A673 (cell line): ENCODE measurements around the gene OBSCN. TPM values are rescaled to one million over a fixed set of nuclear protein-coding genes. Genes with fewer than 3 reads are reported as not detected.

Experiments used
- BruUV-seq: library from RNA; stranded (reverse); fragments of 400-500 nt; replicated peaks from 2 replicates; lab custom pipeline; 2021; lab: Mats Ljungman, UMichigan
- CTCF ChIA-PET: fragments of 300-600 bp; sonication (Branson Sonifier 250); formaldehyde crosslinking; loops from one replicate; lab custom pipeline; 2022; ENCODE audit warnings: antibody characterized with exemption; lab: Charles Lee
- POLR2A ChIA-PET: fragments of 300-600 bp; sonication (Branson Sonifier 250); formaldehyde crosslinking; loops from one replicate; lab custom pipeline; 2022; ENCODE audit warnings: antibody characterized with exemption; ENCODE audit not compliant: low non-redundant PET; lab: Charles Lee
- DNase-seq: peaks from one replicate; pipeline ENCODE4 v3.0.0-alpha.2; 2015; ENCODE audit warnings: low spot score
- H3K27ac ChIP-seq: fragments of 200-600 bp; sonication (generic); 2 replicates; pipeline ENCODE4 v1.5.1; 2016; ENCODE audit warnings: mixed run types, low read depth, mild to moderate bottlenecking, mixed read lengths, antibody characterized with exemption, low read length; ENCODE audit not compliant: poor library complexity, severe bottlenecking
- H3K27me3 ChIP-seq: fragments of 200-600 bp; sonication (generic); replicated peaks from 2 replicates; pipeline ENCODE4 v1.6.1; 2017; ENCODE audit warnings: mixed run types, low read depth, mild to moderate bottlenecking, mixed read lengths, antibody characterized with exemption, low read length; ENCODE audit not compliant: insufficient read depth, poor library complexity
- H3K36me3 ChIP-seq: fragments of 200-600 bp; sonication (generic); 2 replicates; pipeline ENCODE4 v1.6.1; 2016; ENCODE audit warnings: mixed run types, mild to moderate bottlenecking, mixed read lengths, antibody characterized with exemption, low read length; ENCODE audit not compliant: insufficient read depth, poor library complexity, severe bottlenecking
- H3K4me1 ChIP-seq: fragments of 200-600 bp; sonication (generic); 2 replicates; pipeline ENCODE4 v1.6.1; 2017; ENCODE audit warnings: mixed run types, mild to moderate bottlenecking, mixed read lengths, antibody characterized with exemption, low read length; ENCODE audit not compliant: insufficient read depth, poor library complexity, severe bottlenecking
- H3K4me3 ChIP-seq: fragments of 200-600 bp; sonication (generic); 2 replicates; pipeline ENCODE4 v1.5.1; 2016; ENCODE audit warnings: low read depth, mixed run types, mild to moderate bottlenecking, mixed read lengths, low read length; ENCODE audit not compliant: poor library complexity, severe bottlenecking
- H3K9me3 ChIP-seq: fragments of 200-600 bp; sonication (generic); 2 replicates; pipeline ENCODE4 v1.6.1; 2016; ENCODE audit warnings: mixed run types, low read depth, mild to moderate bottlenecking, mixed read lengths, antibody characterized with exemption, low read length; ENCODE audit not compliant: poor library complexity, severe bottlenecking
- EZH2 ChIP-seq: fragments of 200-600 bp; sonication (generic); IDR thresholded peaks from 2 replicates; pipeline ENCODE4 v1.6.1; 2017; ENCODE audit warnings: borderline replicate concordance, low read depth, mild to moderate bottlenecking, mixed read lengths, antibody characterized with exemption, low read length; ENCODE audit not compliant: poor library complexity, severe bottlenecking
- intact Hi-C: fragments of 100-400 bp; cut with micrococcal nuclease; formaldehyde crosslinking; loops from one replicate; pipeline ENCODE4 v1.10.0; 2022; ENCODE audit not compliant: unreplicated experiment
- total RNA-seq: library from RNA; stranded (reverse); gene quantifications from 2 replicates; pipeline ENCODE4 v1.2.3, GENCODE V29; 2021
- TF ChIP-seq, protein P1 (sequence below): fragments of 300-800, 200-600 bp; sonication (generic); conservative IDR thresholded peaks from 2 replicates; pipeline ENCODE4 v1.5.1; 2017; ENCODE audit warnings: low read depth, mild to moderate bottlenecking, antibody characterized with exemption, low read length, moderate library complexity, mixed read lengths

OBSCN gene
- total RNA-seq, 1 experiment from 2014 or later, result 37.7 TPM

DNA sequence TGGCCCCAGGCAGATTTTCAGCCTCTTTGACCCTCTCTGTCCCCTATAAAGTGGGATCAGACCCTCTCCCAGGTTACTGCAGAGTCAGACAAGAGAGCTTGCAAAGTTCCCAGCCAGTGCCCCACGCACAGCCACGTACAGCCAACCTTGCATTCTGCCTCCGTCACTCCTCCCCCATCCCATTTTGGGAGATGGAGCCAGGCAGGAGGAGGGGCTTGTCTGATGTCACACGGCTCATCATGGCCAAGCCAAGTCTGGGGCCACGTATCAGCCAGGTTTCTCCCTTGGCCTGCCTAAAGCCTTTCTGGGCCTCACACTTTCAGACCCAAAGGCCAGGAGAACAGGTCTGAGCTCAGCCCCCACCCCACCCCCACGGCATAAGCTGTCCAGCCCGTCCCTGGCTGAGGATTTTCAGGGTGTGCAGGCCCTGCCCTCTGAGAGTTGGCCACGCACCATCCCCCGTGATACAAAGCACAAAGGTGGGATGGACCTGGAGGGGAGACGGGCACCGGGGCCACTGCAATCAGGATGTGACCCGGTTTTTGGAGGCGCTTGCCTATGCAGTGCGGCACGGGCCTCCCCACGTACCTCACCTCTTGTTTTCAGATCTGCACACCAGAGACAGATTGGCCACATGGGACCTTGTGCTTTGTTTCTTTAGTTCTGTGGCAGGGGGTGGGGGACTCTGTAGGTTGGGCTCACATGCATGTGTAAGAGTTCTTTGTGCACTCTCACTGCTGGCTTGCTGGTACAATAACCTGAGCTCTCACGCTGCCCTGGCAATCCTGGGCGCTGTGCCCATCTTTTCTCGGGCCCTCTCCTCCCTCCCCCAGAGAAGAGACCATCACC is 151.1 kb downstream of the OBSCN start:
- no peak for DNase-seq
- H3K27me3 ChIP-seq, result no peaks in the 10 kb centered on the region
- H3K9me3 ChIP-seq, result no peaks in the 10 kb centered on the region
- no peak overlapping the region for H3K27ac ChIP-seq
- no peak overlapping the region for H3K4me3 ChIP-seq
- no peaks in the 10 kb centered on the region for H3K36me3 ChIP-seq
- no peak for TF ChIP-seq EZH2
- TF ChIP-seq, protein P1, sequence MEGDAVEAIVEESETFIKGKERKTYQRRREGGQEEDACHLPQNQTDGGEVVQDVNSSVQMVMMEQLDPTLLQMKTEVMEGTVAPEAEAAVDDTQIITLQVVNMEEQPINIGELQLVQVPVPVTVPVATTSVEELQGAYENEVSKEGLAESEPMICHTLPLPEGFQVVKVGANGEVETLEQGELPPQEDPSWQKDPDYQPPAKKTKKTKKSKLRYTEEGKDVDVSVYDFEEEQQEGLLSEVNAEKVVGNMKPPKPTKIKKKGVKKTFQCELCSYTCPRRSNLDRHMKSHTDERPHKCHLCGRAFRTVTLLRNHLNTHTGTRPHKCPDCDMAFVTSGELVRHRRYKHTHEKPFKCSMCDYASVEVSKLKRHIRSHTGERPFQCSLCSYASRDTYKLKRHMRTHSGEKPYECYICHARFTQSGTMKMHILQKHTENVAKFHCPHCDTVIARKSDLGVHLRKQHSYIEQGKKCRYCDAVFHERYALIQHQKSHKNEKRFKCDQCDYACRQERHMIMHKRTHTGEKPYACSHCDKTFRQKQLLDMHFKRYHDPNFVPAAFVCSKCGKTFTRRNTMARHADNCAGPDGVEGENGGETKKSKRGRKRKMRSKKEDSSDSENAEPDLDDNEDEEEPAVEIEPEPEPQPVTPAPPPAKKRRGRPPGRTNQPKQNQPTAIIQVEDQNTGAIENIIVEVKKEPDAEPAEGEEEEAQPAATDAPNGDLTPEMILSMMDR, result no peak
- H3K4me1 ChIP-seq, result no peaks in the 10 kb centered on the region
- ChIA-PET POLR2A (no interaction called here), CTCF (no interaction called here)
- intact Hi-C loops, result loop anchor here (10.0 kb wide), 1 partner anchor 54 kb away; no protein-coding TSS in a partner anchor
- BruUV-seq, result no TSS peak

DNA sequence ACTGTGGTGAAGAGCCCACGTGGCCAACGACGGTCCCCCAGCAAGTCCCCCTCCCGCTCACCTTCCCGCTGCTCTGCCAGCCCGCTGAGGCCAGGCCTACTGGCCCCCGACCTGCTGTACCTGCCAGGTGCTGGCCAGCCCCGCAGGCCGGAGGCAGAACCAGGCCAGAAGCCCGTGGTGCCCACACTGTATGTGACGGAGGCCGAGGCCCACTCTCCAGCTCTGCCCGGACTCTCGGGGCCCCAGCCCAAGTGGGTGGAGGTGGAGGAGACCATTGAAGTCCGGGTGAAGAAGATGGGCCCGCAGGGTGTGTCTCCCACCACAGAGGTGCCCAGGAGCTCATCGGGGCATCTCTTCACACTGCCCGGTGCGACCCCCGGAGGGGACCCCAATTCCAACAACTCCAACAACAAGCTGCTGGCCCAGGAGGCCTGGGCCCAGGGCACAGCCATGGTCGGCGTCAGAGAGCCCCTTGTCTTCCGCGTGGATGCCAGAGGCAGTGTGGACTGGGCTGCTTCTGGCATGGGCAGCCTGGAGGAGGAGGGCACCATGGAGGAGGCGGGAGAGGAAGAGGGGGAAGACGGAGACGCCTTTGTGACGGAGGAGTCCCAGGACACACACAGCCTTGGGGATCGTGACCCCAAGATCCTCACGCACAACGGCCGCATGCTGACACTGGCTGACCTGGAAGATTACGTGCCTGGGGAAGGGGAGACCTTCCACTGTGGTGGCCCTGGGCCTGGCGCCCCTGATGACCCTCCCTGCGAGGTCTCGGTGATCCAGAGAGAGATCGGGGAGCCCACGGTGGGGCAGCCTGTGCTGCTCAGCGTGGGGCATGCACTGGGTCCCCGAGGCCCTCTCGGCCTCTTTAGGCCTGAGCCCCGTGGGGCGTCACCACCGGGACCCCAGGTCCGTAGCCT is 152.0 kb downstream of the OBSCN start:
- POLR2A ChIA-PET, result no interaction called here
- Histone ChIP-seq H3K4me1 (no peaks in the 10 kb centered on the region), H3K36me3 (no peaks in the 10 kb centered on the region), H3K27ac (no peak overlapping the region), H3K27me3 (no peaks in the 10 kb centered on the region), H3K4me3 (no peak overlapping the region), H3K9me3 (no peaks in the 10 kb centered on the region)
- CTCF ChIA-PET, result no interaction called here
- no peak for DNase-seq
- TF ChIP-seq, protein P1, result no peak
- no peak for TF ChIP-seq EZH2
- BruUV-seq, result no TSS peak
- intact Hi-C loops, result loop anchor here (10.0 kb wide), 1 partner anchor 55 kb away; no protein-coding TSS in a partner anchor

DNA sequence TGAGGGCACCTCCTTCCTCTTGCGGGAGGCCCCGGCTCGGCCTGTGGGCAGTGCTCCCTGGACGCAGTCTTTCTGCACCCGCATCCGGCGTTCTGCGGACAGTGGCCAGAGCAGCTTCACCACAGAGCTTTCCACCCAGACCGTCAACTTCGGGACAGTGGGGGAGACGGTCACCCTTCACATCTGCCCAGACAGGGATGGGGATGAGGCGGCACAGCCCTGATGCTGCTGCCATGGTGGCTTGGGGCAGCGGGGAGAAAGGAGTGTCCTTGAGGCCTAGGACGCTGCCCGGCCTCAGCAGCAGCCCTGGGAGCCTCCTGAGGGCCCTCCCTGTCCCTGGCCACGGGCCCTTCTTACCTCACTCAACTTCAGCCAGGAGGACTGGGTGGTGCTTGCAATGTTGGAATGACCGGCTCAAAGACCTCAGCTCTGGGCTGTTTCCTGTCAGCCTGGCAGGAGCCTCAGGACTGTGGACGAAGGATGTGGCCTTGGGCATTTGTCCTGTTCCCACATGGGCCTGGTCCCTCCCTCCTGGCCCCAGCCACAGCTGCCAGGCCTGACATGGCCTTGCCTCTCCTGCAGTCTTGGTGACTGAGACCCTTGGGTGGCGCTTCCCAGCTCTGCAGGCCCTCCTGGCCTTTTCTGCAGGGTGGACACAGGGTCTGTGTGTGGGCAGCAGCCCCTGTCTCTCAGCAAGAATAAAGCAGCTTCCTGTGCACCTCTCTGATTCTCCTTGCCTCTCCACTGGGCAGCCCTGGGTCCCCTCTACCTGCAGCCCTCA is 152.9 kb downstream of the OBSCN start:
- H3K4me1 ChIP-seq, result no peaks in the 10 kb centered on the region
- H3K27ac ChIP-seq, result no peak overlapping the region
- ChIA-PET CTCF (no interaction called here), POLR2A (no interaction called here)
- intact Hi-C loops, result no loop called here
- DNase-seq, result no peak
- no peaks in the 10 kb centered on the region for H3K27me3 ChIP-seq
- no peak overlapping the region for H3K4me3 ChIP-seq
- TSS peak; percentile 72 for BruUV-seq
- H3K36me3 ChIP-seq, result no peaks in the 10 kb centered on the region
- no peaks in the 10 kb centered on the region for H3K9me3 ChIP-seq
- TF ChIP-seq, protein P1, result no peak
- no peak for TF ChIP-seq EZH2
